GM18520 (cell line): ENCODE data around the gene MAP10.

ENCODE experiments used
- ATAC-seq: cut with Tn5 transposase; IDR thresholded peaks from one replicate; pipeline ENCODE4 v1.9.1; 2021; ENCODE audit not compliant: unreplicated experiment

MAP10 gene

DNA sequence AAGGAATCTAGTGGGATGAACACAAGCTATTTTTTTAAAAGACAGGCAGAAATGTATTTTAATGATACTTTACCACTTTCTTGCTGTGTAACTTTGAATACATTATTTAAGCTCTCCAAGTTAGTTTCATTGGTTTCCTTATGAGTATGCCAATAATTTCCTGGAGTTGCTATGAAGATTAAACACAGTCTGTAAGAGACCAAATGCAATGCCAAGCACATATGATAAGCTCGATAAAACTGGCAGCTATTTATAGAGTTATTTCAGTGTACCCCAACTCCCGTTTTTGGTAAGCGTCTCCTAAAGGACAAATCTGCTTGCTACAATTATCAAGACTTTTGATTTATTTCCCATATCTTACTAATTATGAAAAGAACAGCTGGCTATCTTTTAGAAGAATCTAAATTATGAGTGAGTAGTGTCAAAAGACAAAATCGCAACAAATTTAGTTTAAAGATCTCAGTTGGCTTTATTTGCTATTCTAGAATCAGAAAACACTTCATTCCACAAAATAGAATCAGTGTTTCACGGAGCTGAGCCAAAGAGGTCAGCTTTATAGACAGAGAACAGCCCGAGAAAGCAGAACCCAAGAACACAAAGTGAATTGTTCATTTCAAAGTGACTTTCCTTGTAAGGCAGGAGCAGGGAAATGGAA, 7.2 kb upstream of the MAP10 start:
- no peak for ATAC-seq

GRCh38 chr1:232798920-232799319, 6.3 kb upstream of the MAP10 start:
- no peak for ATAC-seq

GRCh38 chr1:232806186-232806510, 932 bp downstream of the MAP10 start:
- no peak for ATAC-seq

DNA sequence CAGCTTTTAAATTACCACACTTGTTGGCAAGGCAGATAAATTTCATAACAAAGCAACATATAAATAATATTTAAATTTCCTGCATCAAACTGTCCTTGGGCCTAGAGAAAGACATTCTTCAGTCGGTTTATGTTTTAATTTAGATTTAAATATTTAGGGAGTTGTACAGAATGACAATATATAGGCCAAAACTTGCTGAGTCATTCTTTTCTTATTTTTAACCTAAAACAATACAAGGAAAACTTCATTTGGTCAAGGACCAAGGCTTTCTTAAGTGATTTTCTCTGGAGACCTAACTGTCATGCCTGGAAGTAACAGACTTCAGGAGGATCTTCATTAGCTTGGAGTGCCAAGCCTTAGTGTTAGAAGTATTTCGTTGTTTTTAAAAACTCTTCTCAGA, 5.6 kb downstream of the MAP10 start:
- no peak for ATAC-seq

- no peak for ATAC-seq
These were observed 7.3 kb downstream of the MAP10 start for GRCh38 chr1:232812560-232812959.

DNA sequence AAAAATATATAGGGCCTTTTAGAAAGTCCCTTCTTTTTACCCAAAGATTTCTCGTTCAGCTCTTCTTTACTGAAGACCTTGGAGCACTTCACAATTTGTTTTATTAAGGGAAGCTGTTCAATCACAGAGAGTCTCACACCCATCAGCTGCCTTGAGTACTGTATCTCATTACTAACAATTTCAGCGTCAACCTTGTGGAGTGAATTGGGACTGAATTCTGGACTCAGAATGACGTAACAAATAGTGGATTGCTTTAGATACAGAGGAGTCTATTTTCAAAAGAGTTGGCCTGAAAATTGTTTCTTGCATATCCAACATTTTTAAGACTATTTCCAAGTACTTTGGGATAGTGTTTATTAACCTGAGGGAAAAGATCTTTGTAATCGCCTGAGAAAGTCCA, 7.9 kb downstream of the MAP10 start:
- no peak for ATAC-seq

DNA sequence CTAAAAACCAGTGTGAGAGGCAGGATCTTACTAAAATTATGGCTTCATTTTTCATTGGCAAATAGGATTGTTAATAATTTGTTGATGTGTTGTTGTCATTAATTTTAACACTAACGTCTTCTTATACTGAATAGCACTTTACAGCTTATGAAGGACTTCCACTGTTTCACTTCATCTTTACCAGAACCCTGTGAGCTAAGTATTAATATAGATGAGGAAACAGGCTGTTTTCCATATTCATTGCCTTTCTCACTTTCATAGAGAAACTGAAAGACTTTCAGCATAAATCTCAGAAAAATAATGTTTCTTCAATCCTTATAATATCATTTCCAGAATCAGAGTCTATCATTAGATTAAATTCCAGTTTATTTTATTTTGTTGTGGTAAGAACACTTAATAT, 8.5 kb downstream of the MAP10 start:
- no peak for ATAC-seq

- ATAC-seq, result no peak
These were observed 11.1 kb downstream of the MAP10 start for GRCh38 chr1:232816324-232816723.

- no peak for ATAC-seq
These were observed 12.8 kb downstream of the MAP10 start for GRCh38 chr1:232818040-232818439.

DNA sequence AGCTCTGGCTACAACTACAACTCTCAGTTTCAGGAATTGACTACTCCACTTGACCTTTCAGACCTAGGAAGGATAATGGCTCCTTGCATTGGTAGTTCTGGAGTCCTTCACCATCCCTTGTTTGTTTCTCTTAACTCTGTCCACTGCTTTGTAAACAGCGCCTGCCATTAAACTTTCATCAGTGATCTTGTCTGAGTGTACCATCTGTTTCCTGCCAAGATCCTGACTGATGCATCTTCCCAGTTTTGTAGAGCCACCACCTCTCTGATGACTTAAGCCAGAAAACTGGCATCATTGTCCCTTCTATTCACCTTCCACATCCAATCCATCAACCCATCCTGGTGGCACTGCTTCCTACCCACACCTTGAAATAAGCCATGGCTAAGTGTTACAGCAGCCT, 15.2 kb downstream of the MAP10 start:
- no peak for ATAC-seq

GRCh38 chr1:232822530-232822929, 17.3 kb downstream of the MAP10 start:
- no peak for ATAC-seq

GRCh38 chr1:232826318-232826717, 21.1 kb downstream of the MAP10 start:
- no peak for ATAC-seq

GRCh38 chr1:232830661-232831060, 25.4 kb downstream of the MAP10 start:
- no peak for ATAC-seq

DNA sequence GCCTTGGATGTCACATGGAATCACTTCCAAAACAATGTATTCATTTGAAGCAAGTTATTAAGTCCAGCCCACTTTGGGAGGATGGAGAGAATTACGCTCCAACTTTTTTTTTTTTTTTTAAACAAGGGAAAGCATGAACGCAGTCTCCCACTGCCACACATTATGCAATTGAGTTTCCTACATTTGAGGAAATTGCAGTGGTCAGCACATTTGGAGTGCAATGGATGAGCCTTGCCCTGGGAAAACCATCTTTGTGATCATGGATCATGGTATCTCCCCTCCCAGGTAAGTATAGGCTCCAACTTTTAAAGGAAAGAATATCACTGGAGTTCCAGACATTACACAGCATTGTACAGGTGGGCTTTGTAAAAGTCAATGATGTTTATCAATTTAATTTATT, 26.7 kb downstream of the MAP10 start:
- no peak for ATAC-seq

GRCh38 chr1:232834066-232834465, 28.9 kb downstream of the MAP10 start:
- ATAC-seq, result no peak

DNA sequence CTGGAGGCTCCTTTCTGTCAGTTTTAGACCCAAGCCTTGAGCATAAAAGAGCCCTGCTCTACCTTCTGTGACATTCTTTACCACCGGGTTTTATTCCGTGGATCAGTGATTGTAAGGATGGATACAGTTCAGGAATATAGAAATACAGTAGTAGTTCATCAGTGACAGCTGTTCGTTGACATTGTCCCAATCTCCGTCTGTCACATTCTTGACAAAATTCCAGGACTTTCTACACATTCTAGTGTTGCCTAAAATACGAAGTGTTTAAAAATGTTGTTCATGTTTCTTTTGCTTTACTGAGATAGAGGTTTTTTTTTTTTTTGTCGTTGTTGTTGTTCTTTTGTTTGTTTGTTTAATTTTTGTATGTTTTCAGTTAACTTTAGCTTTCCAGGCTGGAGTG, 29.9 kb downstream of the MAP10 start:
- ATAC-seq, result no peak

DNA sequence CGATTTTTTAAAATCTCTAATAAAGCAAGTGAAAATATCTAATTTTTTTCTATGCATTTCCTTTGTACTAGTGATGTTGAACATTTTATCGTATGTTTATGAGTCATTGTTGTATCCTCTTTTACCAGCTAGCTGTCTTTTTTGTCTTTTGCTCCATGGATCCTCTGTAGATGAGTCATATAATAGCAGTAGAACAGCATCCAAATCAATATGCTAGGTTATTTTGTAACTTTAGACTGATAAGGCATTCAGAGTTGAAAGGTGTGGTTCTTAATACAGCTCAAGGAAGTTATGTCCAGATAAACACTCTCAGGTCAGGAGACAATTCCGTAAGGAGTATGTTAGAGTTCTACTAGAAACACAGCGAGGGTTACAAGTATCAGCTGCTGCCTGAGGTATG, 31.9 kb downstream of the MAP10 start:
- ATAC-seq, result no peak

GRCh38 chr1:232841823-232842565, 36.8 kb downstream of the MAP10 start:
- ATAC-seq, result no peak

GRCh38 chr1:232844791-232845190, 39.6 kb downstream of the MAP10 start:
- ATAC-seq, result no peak

DNA sequence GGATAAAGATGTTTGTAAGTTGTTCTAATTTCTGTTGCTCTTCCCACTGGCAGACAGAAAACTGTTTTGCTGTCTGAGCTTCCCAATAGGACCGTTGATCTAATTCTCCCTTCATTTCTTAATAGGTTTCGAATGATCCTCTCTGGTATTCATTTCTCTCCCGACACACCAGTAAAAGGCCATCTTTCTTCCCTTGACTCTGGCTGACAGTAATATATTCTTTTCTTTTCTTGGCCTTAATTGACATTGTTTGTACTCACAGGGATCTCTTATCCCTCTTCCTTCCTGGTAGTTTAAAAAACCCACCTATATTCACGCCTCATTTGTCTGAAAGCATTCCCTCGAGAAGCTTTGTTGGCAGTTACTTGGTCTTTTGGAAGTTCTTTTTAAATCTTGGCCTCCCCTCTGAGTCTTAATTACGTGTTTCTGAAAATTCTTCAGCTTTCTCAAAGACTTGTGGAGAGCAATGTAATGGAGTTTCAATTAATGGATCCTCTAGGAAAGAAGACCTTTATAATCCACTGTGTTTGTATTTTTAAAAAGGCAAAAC, 40.3 kb downstream of the MAP10 start:
- ATAC-seq, result no peak

- ATAC-seq, result no peak
These were observed 46.3 kb downstream of the MAP10 start for GRCh38 chr1:232851532-232851931.

DNA sequence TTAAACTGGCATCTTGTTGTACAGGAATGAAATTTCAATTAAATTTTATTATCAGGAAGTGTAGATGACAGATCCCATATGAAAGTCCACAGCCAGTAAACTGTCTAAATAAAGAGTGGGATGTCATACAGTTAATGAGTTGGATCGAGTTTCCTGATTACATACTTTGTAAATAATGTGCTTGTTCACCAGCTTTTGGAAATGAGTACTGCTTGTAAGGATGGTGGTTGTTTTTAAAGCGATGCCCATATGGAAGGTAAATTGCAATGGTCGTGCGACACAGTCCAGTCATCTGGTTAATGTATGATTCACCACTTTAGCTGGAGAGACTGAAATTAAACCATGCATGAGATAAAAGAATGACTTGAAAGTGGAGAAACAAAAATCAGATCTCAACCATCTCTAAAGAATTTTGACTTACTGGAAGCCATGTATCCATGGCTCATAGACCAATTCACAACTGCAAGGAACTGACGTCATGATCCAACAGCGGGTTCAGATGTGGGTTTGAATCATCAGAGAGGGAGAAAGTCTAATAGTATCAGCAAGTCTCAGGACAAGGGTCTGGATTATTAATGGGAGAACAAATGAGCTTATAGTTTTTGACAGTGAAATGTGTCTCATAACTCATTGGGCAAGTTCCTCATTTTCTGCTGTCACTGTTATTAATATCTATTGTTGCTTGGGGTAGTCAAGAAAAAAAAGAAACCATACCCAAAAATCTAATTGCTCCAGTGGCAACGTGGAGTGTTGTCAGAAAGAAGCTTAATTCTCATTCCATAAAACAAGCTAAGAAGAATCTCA, 49.0 kb downstream of the MAP10 start:
- ATAC-seq, result no peak
